Fibroblast of the aortic adventitia (primary cell): ENCODE measurements around the gene CFAP54. TPM values are rescaled to one million over a fixed set of nuclear protein-coding genes. Genes with fewer than 3 reads are reported as not detected.

Experiments
- DNase-seq: peaks from one replicate; pipeline ENCODE4 v3.0.0-alpha.2; 2010; ENCODE audit warnings: low read depth
- H3K4me3 ChIP-seq: 2 replicates; pipeline ENCODE4 v1.5.1; 2011; ENCODE audit warnings: low read depth, mild to moderate bottlenecking, control low read depth, low read length, moderate library complexity
- total RNA-seq: library from RNA; depleted of rRNA; stranded (reverse); fragments of >200 nt; gene quantifications from 2 replicates; pipeline ENCODE4 v1.2.3, GENCODE V29; 2012; ENCODE audit warnings: low replicate concordance
- TF ChIP-seq, protein P1 (sequence below): IDR thresholded peaks from 2 replicates; pipeline ENCODE4 v1.5.1; 2011; ENCODE audit warnings: mild to moderate bottlenecking, low read length, control low read depth, inconsistent platforms; ENCODE audit not compliant: insufficient read depth

Gene CFAP54
- total RNA-seq, 1 donor, result 3.0 TPM

DNA sequence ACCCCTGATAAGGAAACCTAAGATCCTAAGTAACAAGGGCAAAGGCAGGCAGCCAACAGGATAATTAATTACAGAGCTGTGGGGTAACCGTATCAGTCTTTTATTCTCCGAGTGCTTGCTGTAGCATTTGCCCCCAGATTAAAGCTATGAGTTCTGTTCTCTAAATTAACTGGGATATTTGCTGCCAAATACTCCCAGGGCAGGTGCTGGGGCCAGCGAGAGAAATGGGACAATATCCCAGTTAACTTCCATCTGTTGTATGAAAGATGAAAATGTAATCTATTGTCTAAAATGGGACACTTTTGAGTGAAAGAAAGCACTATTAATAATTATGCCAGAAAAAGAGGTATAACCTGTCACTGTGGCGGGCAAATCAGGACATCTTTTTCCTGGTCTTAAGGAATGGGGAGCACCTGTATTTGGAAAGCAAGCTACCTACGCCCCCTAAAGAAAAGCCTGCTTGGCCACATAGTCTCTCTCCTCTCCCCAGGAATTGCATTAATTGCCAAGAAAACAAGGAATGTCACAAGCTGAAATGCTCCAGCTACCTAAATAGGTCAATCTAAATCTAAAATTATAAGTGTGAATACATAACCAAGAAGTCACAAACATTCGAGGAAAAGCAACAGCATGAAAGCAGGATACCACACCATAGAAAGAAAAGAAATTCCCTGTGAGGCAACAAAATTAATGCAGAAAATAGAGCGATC, 26.7 kb upstream of the CFAP54 start:
- no peak overlapping the region for H3K4me3 ChIP-seq
- TF ChIP-seq, protein P1, sequence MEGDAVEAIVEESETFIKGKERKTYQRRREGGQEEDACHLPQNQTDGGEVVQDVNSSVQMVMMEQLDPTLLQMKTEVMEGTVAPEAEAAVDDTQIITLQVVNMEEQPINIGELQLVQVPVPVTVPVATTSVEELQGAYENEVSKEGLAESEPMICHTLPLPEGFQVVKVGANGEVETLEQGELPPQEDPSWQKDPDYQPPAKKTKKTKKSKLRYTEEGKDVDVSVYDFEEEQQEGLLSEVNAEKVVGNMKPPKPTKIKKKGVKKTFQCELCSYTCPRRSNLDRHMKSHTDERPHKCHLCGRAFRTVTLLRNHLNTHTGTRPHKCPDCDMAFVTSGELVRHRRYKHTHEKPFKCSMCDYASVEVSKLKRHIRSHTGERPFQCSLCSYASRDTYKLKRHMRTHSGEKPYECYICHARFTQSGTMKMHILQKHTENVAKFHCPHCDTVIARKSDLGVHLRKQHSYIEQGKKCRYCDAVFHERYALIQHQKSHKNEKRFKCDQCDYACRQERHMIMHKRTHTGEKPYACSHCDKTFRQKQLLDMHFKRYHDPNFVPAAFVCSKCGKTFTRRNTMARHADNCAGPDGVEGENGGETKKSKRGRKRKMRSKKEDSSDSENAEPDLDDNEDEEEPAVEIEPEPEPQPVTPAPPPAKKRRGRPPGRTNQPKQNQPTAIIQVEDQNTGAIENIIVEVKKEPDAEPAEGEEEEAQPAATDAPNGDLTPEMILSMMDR, result no peak
- DNase-seq, result no peak

DNA sequence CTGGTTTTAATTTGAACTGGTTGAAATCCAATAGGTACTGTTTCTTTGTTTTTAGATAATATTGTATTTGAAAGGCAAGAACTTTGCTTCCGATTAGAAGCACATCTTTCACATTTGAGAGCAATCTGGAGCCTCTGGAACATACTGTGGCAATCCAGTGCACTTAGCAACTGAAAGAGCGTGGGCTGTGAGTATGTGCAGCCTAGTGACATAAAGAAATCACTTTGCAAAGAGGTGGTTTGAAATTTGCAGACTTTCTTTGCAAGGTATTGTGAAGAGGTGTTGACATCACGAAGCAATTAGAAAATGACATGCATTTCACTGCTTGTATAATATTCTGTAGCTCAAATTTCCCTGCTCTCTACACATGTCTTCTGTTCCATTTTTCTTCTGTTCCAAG, 23.5 kb upstream of the CFAP54 start:
- TF ChIP-seq, protein P1, result no peak
- no peak for DNase-seq
- no peak overlapping the region for H3K4me3 ChIP-seq

- peak; percentile 17 for DNase-seq
- no peak overlapping the region for H3K4me3 ChIP-seq
- TF ChIP-seq, protein P1, result no peak
These were observed 22.2 kb upstream of the CFAP54 start for GRCh38 chr12:96466939-96467751.

DNA sequence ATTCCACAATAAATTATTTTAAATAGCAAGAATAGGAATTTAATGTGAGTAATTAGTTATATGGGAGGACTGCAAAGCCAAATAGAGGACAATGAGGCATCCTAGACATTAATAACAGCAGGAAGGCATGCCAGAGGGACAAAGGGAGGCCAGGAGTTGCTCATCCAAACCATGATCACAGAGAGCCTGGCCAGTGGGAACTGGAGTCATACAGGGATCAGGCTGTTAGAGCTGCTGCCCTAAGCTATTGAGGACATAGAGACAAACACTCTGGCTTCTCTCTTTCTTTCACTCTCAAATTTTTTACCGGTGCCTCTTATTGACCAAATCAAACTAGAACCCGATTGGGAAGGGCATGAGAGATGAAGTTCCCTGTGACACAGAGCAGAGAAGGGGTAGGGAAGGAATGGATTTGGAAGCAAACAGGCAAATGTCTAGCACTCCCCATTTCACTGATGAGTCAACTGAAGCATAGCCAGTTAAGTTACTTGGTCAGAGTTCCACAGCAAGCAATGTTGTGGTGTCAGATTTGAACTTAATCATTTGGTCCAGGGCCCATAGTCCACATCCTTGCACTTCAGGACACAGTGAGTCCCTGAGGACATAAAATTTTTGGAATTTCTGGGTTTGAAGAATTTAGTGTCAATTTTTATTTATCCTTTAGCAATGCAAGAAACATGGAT, 17.9 kb upstream of the CFAP54 start:
- DNase-seq, result peak; percentile 81

GRCh38 chr12:96472384-96472783, 17.0 kb upstream of the CFAP54 start:
- peak; percentile 33 for DNase-seq
- TF ChIP-seq, protein P1, result no peak
- no peak overlapping the region for H3K4me3 ChIP-seq

More for the DNA sequence above, 17.9 kb upstream of the CFAP54 start:
- TF ChIP-seq, protein P1, result no peak
- no peak overlapping the region for H3K4me3 ChIP-seq

DNA sequence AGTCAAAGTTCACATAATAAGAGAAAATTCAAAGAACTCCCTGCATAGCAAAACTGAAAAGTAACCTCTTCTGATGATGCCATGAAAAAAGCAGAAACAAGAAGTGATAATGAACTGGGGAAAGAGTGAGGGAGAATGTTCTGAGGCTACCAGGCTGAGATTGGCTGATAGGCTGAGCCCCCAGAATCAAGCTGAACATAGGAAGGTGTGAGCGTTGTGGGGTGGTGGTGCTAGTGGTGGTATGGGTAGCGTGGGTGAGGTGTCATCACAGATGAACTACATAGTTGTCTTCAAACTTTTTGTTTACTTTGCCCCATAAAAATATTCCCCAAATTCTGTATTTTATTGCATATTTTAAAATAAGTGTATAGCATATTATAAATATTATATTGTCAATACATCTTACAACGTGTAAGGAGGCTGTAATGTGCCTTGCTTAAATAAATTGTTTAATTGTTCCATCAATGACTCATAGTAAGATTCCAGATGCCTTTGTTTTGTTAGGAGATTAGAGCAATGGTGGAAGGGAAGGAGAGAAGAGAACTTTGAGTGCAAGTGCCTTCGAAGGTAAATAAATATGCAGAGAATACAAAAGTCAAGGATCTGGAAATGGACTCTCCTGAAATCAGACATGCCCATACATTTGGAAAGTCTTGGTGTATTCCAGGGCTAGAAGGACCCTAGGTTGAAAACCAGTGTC, 15.8 kb upstream of the CFAP54 start:
- DNase-seq, result no peak
- TF ChIP-seq, protein P1, result no peak
- H3K4me3 ChIP-seq, result no peak overlapping the region
